Measurements from ENCODE around the gene CKM.
A peak's percentile ranks its signal among the peaks of the same experiment; 100 is the strongest.
"Not testable (repeated sequence)": the region's sequence is repeated elsewhere in the genome, so short reads cannot be mapped to it uniquely, and the experiment has no call there.

CKM gene

DNA sequence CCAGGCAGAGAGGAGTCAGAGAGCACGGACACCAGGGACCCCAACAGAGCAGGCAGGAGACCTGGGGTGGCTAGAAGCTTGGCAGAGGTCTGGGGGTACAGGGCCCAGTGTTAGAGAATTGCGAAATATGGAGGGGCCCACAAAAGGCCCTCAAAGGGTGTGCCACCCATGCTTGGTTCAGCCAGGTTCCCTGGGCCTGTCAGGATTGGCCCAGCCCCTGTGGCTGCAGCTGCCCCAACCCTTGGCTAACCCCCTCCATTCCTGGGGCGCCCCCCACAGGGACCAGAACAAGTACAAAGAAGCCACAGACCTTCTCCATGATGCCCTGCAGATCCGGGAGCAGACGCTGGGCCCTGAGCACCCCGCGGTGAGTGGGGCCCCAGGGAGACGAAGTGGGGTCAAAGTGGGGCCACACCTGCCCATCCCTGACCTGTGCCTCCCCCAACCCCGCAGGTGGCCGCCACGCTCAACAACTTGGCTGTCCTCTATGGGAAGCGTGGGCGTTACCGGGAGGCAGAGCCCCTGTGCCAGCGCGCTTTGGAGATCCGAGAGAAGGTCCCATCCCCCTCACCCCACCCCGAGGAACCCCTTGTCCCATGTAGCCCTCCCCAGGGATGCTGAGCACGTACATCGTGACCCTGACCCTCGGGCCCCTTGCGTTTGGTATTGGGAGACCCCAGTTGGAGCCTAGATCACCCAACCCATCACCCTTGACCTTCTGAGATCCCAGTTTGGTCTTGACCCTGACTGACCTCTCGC lies 25.9 kb upstream of the CKM start:
- DNase-seq: no peak

DNA sequence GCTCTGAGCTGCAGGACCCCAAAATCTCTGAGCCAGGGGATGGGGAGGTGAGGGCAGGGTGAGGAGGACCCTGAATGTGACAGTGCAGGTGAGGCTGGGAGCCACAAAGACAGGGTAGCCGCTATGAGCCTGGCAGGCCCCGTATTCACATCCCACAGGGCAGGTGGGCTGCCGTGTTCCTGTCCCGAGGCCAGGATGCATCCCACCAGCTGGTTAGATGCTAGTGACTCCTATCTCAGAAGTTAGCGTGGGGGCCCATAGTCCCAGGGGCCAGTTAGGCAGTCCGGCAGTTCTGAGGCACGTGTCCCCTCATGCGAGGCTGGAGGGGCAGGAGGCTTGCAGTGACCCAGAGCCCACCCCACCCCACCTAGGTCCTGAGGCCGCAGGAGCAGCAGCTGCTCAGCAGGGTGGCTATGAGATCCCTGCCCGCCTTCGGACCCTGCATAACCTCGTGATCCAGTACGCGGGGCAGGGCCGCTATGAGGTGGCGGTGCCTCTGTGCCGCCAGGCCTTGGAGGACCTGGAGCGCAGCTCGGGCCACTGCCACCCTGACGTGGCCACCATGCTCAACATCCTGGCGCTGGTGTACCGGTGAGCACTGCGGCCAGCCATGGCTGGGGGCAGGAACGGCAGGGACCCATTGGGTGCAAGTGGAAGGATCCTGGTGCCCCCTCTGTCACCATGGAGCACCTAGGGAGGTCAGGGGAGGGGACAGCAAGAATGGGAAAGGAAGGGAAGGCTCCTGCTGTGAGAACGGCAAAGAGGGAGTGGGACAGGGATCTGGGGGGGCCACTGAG lies 25.1 kb upstream of the CKM start:
- DNase-seq: no peak

DNA sequence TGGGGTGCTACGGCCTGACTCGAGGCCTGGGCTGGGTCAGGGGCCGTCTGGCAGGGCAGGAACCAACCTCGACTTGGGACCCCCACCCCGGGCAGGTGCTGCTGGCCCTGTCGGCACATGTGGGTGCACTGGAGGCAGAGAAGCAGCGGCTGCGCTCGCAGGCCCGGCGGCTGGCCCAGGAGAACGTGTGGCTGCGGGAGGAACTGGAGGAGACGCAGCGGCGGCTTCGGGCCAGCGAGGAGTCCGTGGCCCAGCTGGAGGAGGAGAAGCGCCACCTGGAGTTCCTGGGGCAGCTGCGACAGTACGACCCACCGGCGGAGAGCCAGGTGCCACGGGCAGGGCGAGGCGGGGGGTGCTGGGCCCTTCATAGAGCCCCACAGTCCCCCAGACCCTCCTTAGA lies 23.8 kb upstream of the CKM start:
- DNase-seq: peak; percentile 64

DNA sequence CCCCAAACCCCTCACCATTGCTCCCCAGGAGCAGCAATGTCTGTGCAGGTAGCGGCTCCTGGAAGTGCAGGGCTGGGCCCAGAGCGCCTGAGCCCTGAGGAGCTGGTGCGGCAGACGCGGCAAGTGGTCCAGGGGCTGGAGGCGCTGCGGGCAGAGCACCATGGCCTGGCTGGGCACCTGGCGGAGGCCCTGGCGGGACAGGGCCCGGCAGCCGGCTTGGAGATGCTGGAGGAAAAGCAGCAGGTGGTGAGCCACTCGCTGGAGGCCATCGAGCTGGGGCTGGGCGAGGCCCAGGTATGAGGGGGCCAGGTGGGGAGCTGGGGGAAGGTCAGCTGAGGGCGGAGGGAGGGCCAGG lies 22.8 kb upstream of the CKM start:
- DNase-seq: no peak

- DNase-seq: no peak
Observed at GRCh38 chr19:45344621-45345505, 22.2 kb upstream of the CKM start.

GRCh38 chr19:45342911-45343310 lies 20.2 kb upstream of the CKM start:
- DNase-seq: no peak

- no peak for DNase-seq
Observed at GRCh38 chr19:45340899-45341453, 18.3 kb upstream of the CKM start.

DNA sequence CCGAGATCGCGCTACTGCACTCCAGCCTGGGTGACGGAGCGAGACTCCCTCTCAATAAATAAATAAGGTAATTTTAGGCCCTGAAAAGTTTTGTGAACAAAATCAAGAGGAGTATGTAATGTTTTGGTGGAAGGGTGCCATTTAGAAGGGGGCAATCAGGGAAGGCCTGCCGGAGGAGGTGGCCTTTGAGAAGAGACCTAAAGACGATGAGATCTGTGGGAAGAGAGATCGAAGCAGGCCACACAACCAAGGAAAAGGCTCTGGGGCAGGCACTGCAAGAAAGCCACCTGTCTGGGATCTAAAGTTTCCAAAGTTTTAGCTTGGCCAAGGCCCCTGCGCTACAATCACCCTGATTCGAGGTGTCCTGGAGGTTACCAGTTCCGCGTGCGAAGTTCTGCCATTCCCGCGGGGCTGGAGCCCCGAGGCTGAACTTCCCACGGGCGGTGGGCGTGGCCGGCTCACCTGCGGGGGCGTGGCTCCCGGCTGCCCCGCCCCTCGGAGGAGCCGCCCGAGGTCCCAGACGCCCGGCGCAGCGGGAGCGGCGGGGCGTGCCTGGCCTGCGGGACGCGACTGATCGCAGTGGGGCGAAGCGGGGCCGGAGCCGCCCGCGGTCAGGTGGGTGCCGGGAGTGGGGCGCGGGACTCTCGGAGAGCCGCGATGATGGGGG lies 17.7 kb upstream of the CKM start, which contains the start of gene KLC3:
TSS of gene KLC3 (plus strand) at position 519 of the 667 bp plus-strand sequence. CDS start 4,792 bp downstream, outside the sequence.
- DNase-seq: peak; percentile 42

DNA sequence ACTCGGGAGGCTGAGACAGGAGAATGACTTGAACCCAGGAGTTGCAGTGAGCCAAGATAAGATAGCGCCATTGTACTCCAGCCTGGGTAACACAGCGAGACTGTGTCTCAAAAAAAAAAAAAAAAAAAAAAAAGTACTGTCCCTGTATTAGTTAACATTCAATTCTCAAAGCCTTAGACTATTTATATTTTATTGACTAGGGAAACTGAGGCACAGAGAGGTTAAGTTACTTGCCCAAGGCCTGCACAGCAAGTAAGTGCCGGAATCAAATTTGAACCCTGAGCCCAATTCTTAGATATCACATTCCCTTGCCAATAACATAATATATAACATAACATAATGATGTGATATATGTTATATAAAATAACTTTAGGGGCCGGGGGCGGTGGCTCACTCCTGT lies 17.0 kb upstream of the CKM start:
- DNase-seq: no peak

DNA sequence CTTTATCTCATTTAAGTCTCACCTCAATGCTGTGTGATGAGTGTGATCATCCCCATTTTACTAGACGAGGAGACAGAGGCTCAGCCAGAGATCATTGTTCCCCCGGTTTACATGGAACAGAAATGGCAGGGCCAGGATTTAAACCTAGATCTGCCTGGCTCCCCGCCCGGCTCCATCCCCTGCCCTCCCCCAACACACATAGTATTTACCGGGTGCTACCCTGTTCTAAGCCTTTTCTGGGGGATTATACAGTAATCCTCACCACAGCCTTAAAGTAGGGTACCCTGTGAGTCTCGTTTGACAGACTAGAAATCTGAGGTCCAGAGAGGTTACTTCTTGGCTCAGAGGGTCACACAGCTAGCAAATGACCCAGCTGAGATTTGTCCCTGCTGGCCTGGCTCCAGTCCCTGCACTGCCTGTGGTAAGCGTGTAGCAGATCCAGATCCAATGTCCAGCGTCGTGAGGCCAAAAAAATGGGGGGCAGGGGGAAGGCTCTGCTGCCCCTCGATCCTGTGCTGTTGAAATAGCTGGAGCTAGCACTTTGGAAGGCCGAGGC lies 14.1 kb upstream of the CKM start:
- DNase-seq: peak; percentile 78

- not testable (repeated sequence) for DNase-seq
Observed at GRCh38 chr19:45334881-45335280, 12.2 kb upstream of the CKM start.

GRCh38 chr19:45333609-45334303 lies 11.1 kb upstream of the CKM start:
- DNase-seq: no peak

DNA sequence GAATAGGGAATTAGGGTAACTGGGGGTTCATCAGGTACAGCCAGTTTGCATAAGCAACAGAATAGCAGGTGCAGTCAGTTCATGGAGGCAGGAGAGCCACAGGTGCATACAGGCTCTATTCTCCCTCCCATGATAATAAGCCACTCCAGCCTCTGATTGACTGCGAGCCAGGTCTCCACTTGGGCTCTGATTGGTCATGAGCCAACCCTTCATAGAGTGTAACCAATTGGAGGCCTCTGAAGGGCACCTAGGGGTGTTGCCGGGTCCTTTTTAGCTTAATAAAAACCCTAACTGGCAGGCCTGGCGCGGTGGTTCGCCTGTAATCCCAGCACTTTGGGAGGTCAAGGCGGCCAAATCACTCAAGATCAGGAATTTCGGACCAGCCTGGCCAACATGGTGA lies 8.7 kb upstream of the CKM start:
- DNase-seq: peak; percentile 32

- no peak for DNase-seq
Observed at GRCh38 chr19:45327404-45328143, 4.9 kb upstream of the CKM start.

GRCh38 chr19:45324349-45324907 lies 1.8 kb upstream of the CKM start:
- DNase-seq: peak; percentile 80

- no peak for DNase-seq
Observed at GRCh38 chr19:45323671-45324081, 1.0 kb upstream of the CKM start.

GRCh38 chr19:45322311-45322710 lies 364 bp downstream of the CKM start:
- peak; percentile 43 for DNase-seq

DNA sequence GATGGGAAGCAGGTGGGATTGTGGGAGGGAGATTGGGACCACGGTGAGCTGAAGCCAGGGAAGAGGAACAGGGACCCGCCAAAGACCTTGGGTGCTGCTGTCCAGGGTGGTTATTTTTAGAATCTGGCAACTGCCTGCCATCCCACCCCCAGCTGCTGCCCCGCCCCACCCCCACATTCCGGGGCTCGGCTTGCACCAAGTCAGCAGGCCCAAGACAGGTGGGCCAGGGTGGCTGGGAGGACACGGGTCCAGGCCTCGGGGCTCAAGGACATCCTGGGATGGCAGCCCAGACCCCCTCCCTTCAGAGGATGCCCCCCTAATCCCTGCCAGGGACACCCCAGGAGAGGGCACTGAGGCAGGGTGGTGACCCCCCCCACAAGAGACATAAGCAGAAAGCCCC lies 827 bp downstream of the CKM start:
- DNase-seq: no peak

GRCh38 chr19:45320997-45321775 lies 1.5 kb downstream of the CKM start:
- DNase-seq: no peak

Measured in NCI-H82 (cell line).